Heart left ventricle (tissue), 16 donors: ENCODE data around the gene ZNF521. TPM values are rescaled to one million over a fixed set of nuclear protein-coding genes. Genes with fewer than 3 reads are reported as not detected.
A peak's percentile ranks its signal among the peaks of the same experiment; 100 is the strongest.

Source experiments
- ATAC-seq, 4 donors: fragments of 200-7000 bp; cut with Tn5 transposase; one replicate each; pipeline ENCODE4 v1.9.1; 2020 to 2022; ENCODE audit warnings: moderate library complexity in 4 of 4, mild to moderate bottlenecking in 3 of 4, moderate number of reproducible peaks in 1 of 4
- DNase-seq, 5 donors: peaks; one replicate each; pipeline ENCODE4 v3.0.0-alpha.2; 2020
- H3K27ac ChIP-seq, 12 donors: fragments of 200-600 bp; sonication (generic) in 4 of 12; one replicate each; pipeline versions ENCODE4 v1.5.0 to v1.8.0; 2016 to 2022; ENCODE audit warnings: mild to moderate bottlenecking in 2 of 12
- H3K27me3 ChIP-seq, 9 donors: fragments of 200-600 bp; sonication (generic) in 2 of 9; one replicate each; pipeline versions ENCODE4 v1.5.1 to v1.8.0; 2016 to 2022; ENCODE audit warnings: mild to moderate bottlenecking in 3 of 9
- H3K36me3 ChIP-seq, 9 donors: fragments of 200-600 bp; sonication (generic) in 2 of 9; one replicate each; pipeline versions ENCODE4 v1.5.0 to v1.8.0; 2018 to 2022; ENCODE audit warnings: mild to moderate bottlenecking in 2 of 9
- H3K4me1 ChIP-seq, 12 donors: fragments of 200-600 bp; sonication (generic) in 4 of 12; one replicate each; pipeline versions ENCODE4 v1.5.0 to v1.8.0; 2016 to 2022; ENCODE audit warnings: mild to moderate bottlenecking in 3 of 12
- H3K4me3 ChIP-seq, 12 donors: fragments of 200-600 bp; sonication (generic) in 4 of 12; one replicate each; pipeline versions ENCODE4 v1.5.0 to v1.8.0; 2017 to 2022; ENCODE audit warnings: mild to moderate bottlenecking in 9 of 12, moderate library complexity in 4 of 12
- H3K9me3 ChIP-seq, 12 donors: fragments of 200-600 bp; sonication (generic) in 4 of 12; one replicate each; pipeline versions ENCODE4 v1.5.0 to v1.8.0; 2016 to 2022; ENCODE audit warnings: mild to moderate bottlenecking in 1 of 12
- CTCF ChIP-seq, 12 donors: fragments of 200-600 bp; sonication (generic) in 4 of 12; IDR thresholded peaks; one replicate each; pipeline versions ENCODE4 v1.5.0 to v1.8.0; 2018 to 2022; ENCODE audit warnings: antibody characterized with exemption in 12 of 12, mild to moderate bottlenecking in 5 of 12
- POLR2A ChIP-seq, 2 donors: fragments of 450-650 bp; IDR thresholded peaks; one replicate each; pipeline ENCODE4 v1.6.1; 2017; ENCODE audit warnings: antibody characterized with exemption in 2 of 2, mild to moderate bottlenecking in 2 of 2, moderate library complexity in 2 of 2
- WGBS, 4 donors: extraction: QIAGEN DNeasy Blood & Tissue Kit in 2 of 4; methylation state at CpG; one replicate each; pipeline versions ENCODE4 v1.1.5 to v1.1.7; 2013 to 2018; 5-methylcytosine and 5-hydroxymethylcytosine counted together
- intact Hi-C, 10 donors: fragments of 100-400 bp; cut with DNase I; formaldehyde crosslinking; loops; one replicate each; pipeline versions ENCODE4 v1.11.1 to v1.14.2; 2022
- polyA plus RNA-seq, 2 donors: library from polyadenylated mRNA; stranded (reverse); fragments of 200-250 nt; gene quantifications; one replicate each; pipeline ENCODE4 v1.2.3, GENCODE V29; 2013
- total RNA-seq, 9 donors: library from RNA; depleted of rRNA in 2 of 9; stranded (reverse); fragments of >200 nt in 2 of 9; fragmentation: NEBNext Ultra II Directional in 3 of 9; extraction: Animal tissue kit (Norgen Biotek cat#: 25700) in 3 of 9; gene quantifications; one replicate each; pipeline versions ENCODE4 v1.1.0 to v1.2.4, GENCODE V29; 2016 to 2023
- donor health status: ischemic (EF 13 %, LVEDD 7.1; RV severe dilation, severe dysfunction).
- donor health status: healthy with polysubstance abuse.
- donor health status: DM: no; HTN: yes; CAD: no.
- donor health status: DM: no; HTN: no; CAD: no.
- donor health status: ischemic (EF 25% LVEDD 6.9; RV normal size, moderate dysfunction).
- donor health status: ischemic (EF 25% LVEDD 5.7; RV mildly dilated, moderate dysfunction).
- donor health status: healthy.
- donor health status: DM: yes; HTN: yes; CAD: no.
- donor health status: ischemic (EF 35%, LVEDD 5.7; RV mildly dilated, moderate dysfunction).
- donor health status: nonischemic (EF 11% LVEDD 7.7; RV severe dilation, severe dysfunction).
- donor health status: DM: yes; HTN: yes; CAD: no.
- donor health status: PGD.
- donor health status: ischemic (EF 29% LVEDD 5.4; RV normal size, mild dysfunction).
- donor health status: nonischemic (EF 23%, LVEDD 6.1; RV moderate dilation, normal function).

Gene ZNF521
- total and polyA plus RNA-seq, 11 donors = 1.5 to 24.4 (median 14.9) TPM

- DNase-seq (no peak), ATAC-seq (no peak)
- 95 to 96% (median 95%) methylated on average over 4 of the region's 4 CpGs for WGBS, 4 donors
- no peak for TF ChIP-seq CTCF (IDR thresholded peaks at IDR 0.05)
- no peak for TF ChIP-seq POLR2A (IDR thresholded peaks at IDR 0.05)
- intact Hi-C loops = no loop called here
- H3K27ac ChIP-seq = no peak overlapping the region
- no peak overlapping the region for H3K4me3 ChIP-seq
- no peaks in the 10 kb centered on the region for H3K27me3 ChIP-seq
- H3K4me1 ChIP-seq = peaks cover 0 to 18% (median 1%) of the 10 kb centered on the region in 12 donors
- no peaks in the 10 kb centered on the region for H3K36me3 ChIP-seq
- H3K9me3 ChIP-seq = no peaks in the 10 kb centered on the region
These were observed 165.1 kb downstream of the ZNF521 start for GRCh38 chr18:25186871-25187270.

GRCh38 chr18:25181993-25182392 is 170.0 kb downstream of the ZNF521 start:
- Histone ChIP-seq H3K27me3 (no peaks in the 10 kb centered on the region), H3K36me3 (no peaks in the 10 kb centered on the region), H3K4me1 (peaks cover 0 to 26% (median 7%) of the 10 kb centered on the region in 12 donors), H3K9me3 (no peaks in the 10 kb centered on the region), H3K27ac (no peak overlapping the region), H3K4me3 (no peak overlapping the region)
- intact Hi-C loops = no loop called here
- DNase-seq (no peak), ATAC-seq (no peak)
- WGBS, 4 donors = 76 to 89% (median 84%) methylated on average over 2 of the region's 2 CpGs
- TF ChIP-seq CTCF (IDR thresholded peaks at IDR 0.05) = no peak
- TF ChIP-seq POLR2A (IDR thresholded peaks at IDR 0.05) = no peak

GRCh38 chr18:25181581-25181980 is 170.4 kb downstream of the ZNF521 start:
- Histone ChIP-seq H3K9me3 (no peaks in the 10 kb centered on the region), H3K27ac (no peak overlapping the region), H3K27me3 (no peaks in the 10 kb centered on the region), H3K4me1 (peaks cover 0 to 26% (median 7%) of the 10 kb centered on the region in 12 donors), H3K4me3 (no peak overlapping the region), H3K36me3 (no peaks in the 10 kb centered on the region)
- intact Hi-C loops = no loop called here
- WGBS, 4 donors = 38 to 75% (median 47%) methylated on average over 3 of the region's 3 CpGs
- peak in 1 of 4 donors; percentile 51 for ATAC-seq
- no peak for TF ChIP-seq POLR2A (IDR thresholded peaks at IDR 0.05)
- TF ChIP-seq CTCF (IDR thresholded peaks at IDR 0.05) = no peak
- no peak for DNase-seq

GRCh38 chr18:25180973-25181548 is 170.9 kb downstream of the ZNF521 start:
- no peak overlapping the region for H3K27ac ChIP-seq
- H3K27me3 ChIP-seq = no peaks in the 10 kb centered on the region
- ATAC-seq (peak in 2 of 4 donors; percentile 36 to 41), DNase-seq (no peak)
- intact Hi-C loops = no loop called here
- H3K4me1 ChIP-seq = peaks cover 0 to 21% (median 7%) of the 10 kb centered on the region in 12 donors
- TF ChIP-seq CTCF (IDR thresholded peaks at IDR 0.05) = no peak
- TF ChIP-seq POLR2A (IDR thresholded peaks at IDR 0.05) = no peak
- no peak overlapping the region for H3K4me3 ChIP-seq
- WGBS, 4 donors = 64 to 72% (median 68%) methylated on average over 6 of the region's 6 CpGs
- no peaks in the 10 kb centered on the region for H3K36me3 ChIP-seq
- H3K9me3 ChIP-seq = no peaks in the 10 kb centered on the region
